Measurements from ENCODE around the gene BLOC1S2.

BLOC1S2 gene

GRCh38 chr10:100325158-100325557 is 38.7 kb upstream of the BLOC1S2 start:
- Histone ChIP-seq H3K79me2 (ENCODE audit: low read length) (no peaks in the 10 kb centered on the region), H3K9ac (ENCODE audit: low read length) (no peak overlapping the region), H3K27me3 (ENCODE audit: low read depth, low read length) (no peaks in the 10 kb centered on the region), H2AFZ (ENCODE audit: low read depth, low read length) (no peak overlapping the region), H3K36me3 (replicated peaks; ENCODE audit: low read depth, low read length) (no peaks in the 10 kb centered on the region), H3K4me1 (ENCODE audit: low read length) (peaks cover 28% of the 10 kb centered on the region), H3K4me2 (ENCODE audit: low read length) (no peak overlapping the region), H3K9me3 (ENCODE audit: insufficient read depth, low read length) (no peaks in the 10 kb centered on the region), H3K27ac (ENCODE audit: low read length) (no peak overlapping the region), H4K20me1 (ENCODE audit: insufficient read depth, low read length) (no peaks in the 10 kb centered on the region), H3K4me3 (ENCODE audit: low read length) (no peak overlapping the region)
- TF ChIP-seq EZH2phosphoT487 (IDR thresholded peaks at IDR 0.05; ENCODE audit: low read depth) = no peak
- no peak for TF ChIP-seq CTCF (IDR thresholded peaks at IDR 0.05; ENCODE audit: low read depth, low read length)

- H3K27ac ChIP-seq (ENCODE audit: low read length) = no peak overlapping the region
- no peaks in the 10 kb centered on the region for H3K4me1 ChIP-seq (ENCODE audit: low read length)
- no peaks in the 10 kb centered on the region for H4K20me1 ChIP-seq (ENCODE audit: insufficient read depth, low read length)
- 0 out of 2 replicates have a peak, but pooled peaks cover 5% of the 10 kb centered on the region for H3K27me3 ChIP-seq (ENCODE audit: low read depth, low read length)
- no peak overlapping the region for H2AFZ ChIP-seq (ENCODE audit: low read depth, low read length)
- H3K9ac ChIP-seq (ENCODE audit: low read length) = no peak overlapping the region
- H3K9me3 ChIP-seq (ENCODE audit: insufficient read depth, low read length) = no peaks in the 10 kb centered on the region
- H3K4me3 ChIP-seq (ENCODE audit: low read length) = no peak overlapping the region
- H3K79me2 ChIP-seq (ENCODE audit: low read length) = no peaks in the 10 kb centered on the region
- no peak overlapping the region for H3K4me2 ChIP-seq (ENCODE audit: low read length)
- TF ChIP-seq CTCF (IDR thresholded peaks at IDR 0.05; ENCODE audit: low read depth, low read length) (no peak), EZH2phosphoT487 (IDR thresholded peaks at IDR 0.05; ENCODE audit: low read depth) (no peak)
- H3K36me3 ChIP-seq (replicated peaks; ENCODE audit: low read depth, low read length) = no peaks in the 10 kb centered on the region
These were observed 33.4 kb upstream of the BLOC1S2 start for GRCh38 chr10:100319707-100320402.

DNA sequence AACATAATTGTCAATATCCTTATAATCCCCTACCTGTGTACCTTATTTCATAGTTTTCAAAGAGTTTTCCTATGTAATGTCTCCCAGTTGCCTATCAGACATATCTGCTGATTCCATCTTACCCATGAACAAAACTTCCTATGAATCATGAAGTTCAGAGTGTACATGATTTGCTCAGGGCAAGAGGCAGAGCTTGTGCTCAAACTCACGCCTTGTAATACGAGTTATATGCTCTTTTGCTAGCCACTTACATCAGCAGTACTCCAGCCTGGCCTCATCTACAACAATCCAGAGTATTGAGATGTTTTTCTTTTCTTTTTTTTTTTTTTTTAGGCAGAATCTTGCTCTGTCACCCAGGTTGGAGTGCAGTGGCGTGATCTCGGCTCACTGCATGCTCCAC is 31.7 kb upstream of the BLOC1S2 start:
- TF ChIP-seq EZH2phosphoT487 (IDR thresholded peaks at IDR 0.05; ENCODE audit: low read depth) (no peak), CTCF (IDR thresholded peaks at IDR 0.05; ENCODE audit: low read depth, low read length) (no peak)
- H3K4me3 ChIP-seq (ENCODE audit: low read length) = no peak overlapping the region
- H3K27ac ChIP-seq (ENCODE audit: low read length) = no peak overlapping the region
- 0 out of 2 replicates have a peak, but pooled peaks cover 5% of the 10 kb centered on the region for H3K27me3 ChIP-seq (ENCODE audit: low read depth, low read length)
- no peaks in the 10 kb centered on the region for H3K9me3 ChIP-seq (ENCODE audit: insufficient read depth, low read length)
- H3K36me3 ChIP-seq (replicated peaks; ENCODE audit: low read depth, low read length) = no peaks in the 10 kb centered on the region
- no peaks in the 10 kb centered on the region for H3K4me1 ChIP-seq (ENCODE audit: low read length)
- H3K4me2 ChIP-seq (ENCODE audit: low read length) = no peak overlapping the region
- no peak overlapping the region for H3K9ac ChIP-seq (ENCODE audit: low read length)
- no peaks in the 10 kb centered on the region for H3K79me2 ChIP-seq (ENCODE audit: low read length)
- H2AFZ ChIP-seq (ENCODE audit: low read depth, low read length) = no peak overlapping the region
- no peaks in the 10 kb centered on the region for H4K20me1 ChIP-seq (ENCODE audit: insufficient read depth, low read length)

DNA sequence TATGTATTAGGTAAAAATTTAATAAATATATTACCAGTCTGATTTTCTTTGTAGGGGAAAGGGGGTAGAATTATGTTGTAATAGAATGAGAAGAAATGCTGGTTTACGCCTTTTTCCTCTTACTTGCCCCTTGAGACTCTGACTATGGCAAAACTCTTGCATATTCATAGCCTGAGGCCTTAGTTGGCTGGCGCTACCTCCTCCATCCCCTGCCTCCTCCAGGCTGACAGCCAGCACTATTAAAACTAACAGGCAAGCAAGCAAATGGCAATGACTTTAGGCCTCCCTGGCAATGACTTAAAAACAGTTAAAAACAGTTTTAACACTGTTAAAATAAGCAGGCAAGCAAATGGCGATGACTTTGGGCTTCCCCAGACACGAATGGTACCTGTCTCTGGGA is 29.1 kb upstream of the BLOC1S2 start:
- Histone ChIP-seq H3K9ac (ENCODE audit: low read length) (no peak overlapping the region), H3K4me1 (ENCODE audit: low read length) (no peaks in the 10 kb centered on the region), H3K4me3 (ENCODE audit: low read length) (no peak overlapping the region), H3K79me2 (ENCODE audit: low read length) (no peaks in the 10 kb centered on the region), H3K9me3 (ENCODE audit: insufficient read depth, low read length) (no peaks in the 10 kb centered on the region), H3K27me3 (ENCODE audit: low read depth, low read length) (0 out of 2 replicates have a peak, but pooled peaks cover 8% of the 10 kb centered on the region), H3K4me2 (ENCODE audit: low read length) (no peak overlapping the region), H3K27ac (ENCODE audit: low read length) (no peak overlapping the region), H3K36me3 (replicated peaks; ENCODE audit: low read depth, low read length) (no peaks in the 10 kb centered on the region), H4K20me1 (ENCODE audit: insufficient read depth, low read length) (no peaks in the 10 kb centered on the region), H2AFZ (ENCODE audit: low read depth, low read length) (no peak overlapping the region)
- no peak for TF ChIP-seq CTCF (IDR thresholded peaks at IDR 0.05; ENCODE audit: low read depth, low read length)
- TF ChIP-seq EZH2phosphoT487 (IDR thresholded peaks at IDR 0.05; ENCODE audit: low read depth) = no peak

All from OCI-LY3 (cell line).